Lower leg skin (tissue), 3 donors: ENCODE measurements around the gene EHD4.

Source experiments
- CTCF ChIP-seq, 3 donors: fragments of 450-650 bp; IDR thresholded peaks; one replicate each; pipeline ENCODE4 v1.5.1; 2016; ENCODE audit warnings: antibody characterized with exemption in 3 of 3, mild to moderate bottlenecking in 3 of 3, moderate library complexity in 2 of 3
- POLR2A ChIP-seq, 2 donors: fragments of 450-650 bp; IDR thresholded peaks; one replicate each; pipeline ENCODE4 v1.6.1; 2016 to 2017; ENCODE audit warnings: antibody characterized with exemption in 2 of 2, mild to moderate bottlenecking in 1 of 2, moderate library complexity in 1 of 2

- TF ChIP-seq CTCF (IDR thresholded peaks at IDR 0.05) (no peak), POLR2A (IDR thresholded peaks at IDR 0.05) (no peak)
Measured at GRCh38 chr15:41937568-41937923, 34.8 kb downstream of the EHD4 start.
